ENCODE data around the gene PLCB4. TPM values are rescaled to one million over a fixed set of nuclear protein-coding genes. Genes with fewer than 3 reads are reported as not detected.
A peak's percentile ranks its signal among the peaks of the same experiment; 100 is the strongest.

PLCB4 gene
- total and polyA plus RNA-seq, 4 donors, result 17.1 to 32.5 (median 21.2) TPM

DNA sequence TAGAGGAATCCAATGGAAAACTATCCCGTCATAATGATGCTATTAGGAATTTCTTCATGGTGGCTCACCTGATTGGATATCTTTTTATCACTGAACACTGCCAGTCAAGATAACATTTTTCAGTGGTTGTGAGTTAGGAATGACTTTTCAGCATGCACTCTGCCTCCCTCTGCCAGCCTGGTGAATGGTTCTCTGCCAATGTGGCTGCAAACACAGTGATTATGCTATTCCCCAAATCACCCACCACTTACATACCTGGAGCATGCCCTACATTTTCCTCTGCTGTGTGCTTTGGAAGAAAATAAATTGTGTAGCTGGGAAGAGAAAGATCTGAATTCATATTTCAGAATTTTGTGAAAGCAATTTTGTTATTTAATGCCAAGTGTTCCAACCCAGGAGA lies 342.9 kb downstream of the PLCB4 start:
- no peaks in the 10 kb centered on the region for H3K27me3 ChIP-seq (ENCODE audit: control insufficient read depth, insufficient read depth, low read length)
- no peak overlapping the region for H3K27ac ChIP-seq (ENCODE audit: low read depth, low read length)
- H3K9me3 ChIP-seq (ENCODE audit: control insufficient read depth, insufficient read depth, low read length), result no peaks in the 10 kb centered on the region
- H3K4me3 ChIP-seq (ENCODE audit: low read depth, low read length), result no peak overlapping the region
- no peak for DNase-seq (ENCODE audit: low read depth in 4 of 6, low spot score in 6 of 6)
- no peaks in the 10 kb centered on the region for H3K36me3 ChIP-seq (ENCODE audit: control insufficient read depth, insufficient read depth, low read length)
- WGBS (ENCODE audit: insufficient coverage), result no CpG with 5 or more reads among the region's 1 CpG
- no peaks in the 10 kb centered on the region for H3K4me1 ChIP-seq (ENCODE audit: control insufficient read depth, insufficient read depth, low read length)

DNA sequence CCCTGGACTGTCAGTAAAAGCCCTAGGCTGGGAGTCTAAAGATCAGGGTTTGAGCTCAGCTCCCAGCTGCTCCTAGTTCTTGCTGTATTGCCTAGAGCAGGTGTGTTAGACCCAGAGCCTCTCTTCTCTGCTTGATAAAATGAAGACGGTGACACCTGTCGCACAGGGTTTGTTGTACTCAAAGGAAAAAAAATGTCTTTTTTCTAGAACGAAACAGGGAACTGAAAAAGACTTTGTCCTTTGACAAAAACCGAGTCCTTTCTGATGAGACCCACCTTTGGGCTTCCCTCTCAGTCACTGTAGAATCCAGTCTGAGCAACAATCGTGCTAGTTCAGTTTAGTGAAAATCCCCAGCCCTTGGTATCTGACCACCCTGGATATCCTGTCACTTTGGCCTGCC lies 343.4 kb downstream of the PLCB4 start:
- H3K9me3 ChIP-seq (ENCODE audit: control insufficient read depth, insufficient read depth, low read length), result no peaks in the 10 kb centered on the region
- H3K4me3 ChIP-seq (ENCODE audit: low read depth, low read length), result no peak overlapping the region
- H3K27ac ChIP-seq (ENCODE audit: low read depth, low read length), result no peak overlapping the region
- H3K4me1 ChIP-seq (ENCODE audit: control insufficient read depth, insufficient read depth, low read length), result no peaks in the 10 kb centered on the region
- no peak for DNase-seq (ENCODE audit: low read depth in 4 of 6, low spot score in 6 of 6)
- H3K27me3 ChIP-seq (ENCODE audit: control insufficient read depth, insufficient read depth, low read length), result no peaks in the 10 kb centered on the region
- WGBS (ENCODE audit: insufficient coverage), result 84% methylated on average over 5 of the region's 5 CpGs
- H3K36me3 ChIP-seq (ENCODE audit: control insufficient read depth, insufficient read depth, low read length), result no peaks in the 10 kb centered on the region

DNA sequence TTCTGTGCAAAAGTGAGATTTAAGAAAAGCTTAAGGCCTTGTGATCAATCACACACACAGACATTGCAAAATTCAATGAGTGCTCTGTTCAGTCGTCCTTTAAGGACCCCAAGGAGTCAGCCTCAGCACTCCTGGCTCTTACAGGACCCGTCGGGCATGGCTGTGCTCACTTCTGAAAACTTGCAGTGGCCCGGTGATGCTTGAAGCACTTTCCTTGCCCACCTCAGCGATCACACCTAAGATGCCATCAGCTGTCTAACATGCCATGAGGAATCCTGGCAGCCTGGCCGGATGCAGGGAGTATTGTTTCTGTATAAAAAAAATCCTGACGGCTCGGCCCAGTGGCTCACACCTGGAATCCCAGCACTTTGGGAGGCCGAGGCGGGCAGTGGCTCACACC lies 344.1 kb downstream of the PLCB4 start:
- no peaks in the 10 kb centered on the region for H3K9me3 ChIP-seq (ENCODE audit: control insufficient read depth, insufficient read depth, low read length)
- no peaks in the 10 kb centered on the region for H3K4me1 ChIP-seq (ENCODE audit: control insufficient read depth, insufficient read depth, low read length)
- DNase-seq (ENCODE audit: low read depth in 4 of 6, low spot score in 6 of 6), result no peak
- no peaks in the 10 kb centered on the region for H3K36me3 ChIP-seq (ENCODE audit: control insufficient read depth, insufficient read depth, low read length)
- no peaks in the 10 kb centered on the region for H3K27me3 ChIP-seq (ENCODE audit: control insufficient read depth, insufficient read depth, low read length)
- no peak overlapping the region for H3K4me3 ChIP-seq (ENCODE audit: low read depth, low read length)
- no peak overlapping the region for H3K27ac ChIP-seq (ENCODE audit: low read depth, low read length)
- WGBS (ENCODE audit: insufficient coverage), result 96% methylated on average over 7 of the region's 10 CpGs

DNA sequence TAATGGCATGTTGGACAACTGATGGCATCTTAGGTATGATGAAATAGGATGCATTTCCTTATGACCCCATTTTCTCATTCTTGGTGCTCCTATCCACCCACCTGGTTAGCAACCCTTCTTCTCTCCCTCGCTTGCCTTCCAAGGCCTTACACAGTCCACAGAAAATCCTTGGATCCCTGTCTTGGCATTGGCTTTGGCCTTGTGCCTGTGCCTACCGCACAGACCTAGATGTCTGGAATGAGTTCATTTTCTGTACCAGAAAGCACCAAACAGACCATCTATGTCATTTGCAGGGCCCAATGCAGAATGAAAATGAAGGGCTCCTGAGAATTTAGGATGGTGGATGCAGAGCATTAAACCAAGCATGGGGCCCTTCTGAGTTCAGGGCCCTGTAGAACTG lies 346.5 kb downstream of the PLCB4 start:
- Histone ChIP-seq H3K4me1 (ENCODE audit: control insufficient read depth, insufficient read depth, low read length) (no peaks in the 10 kb centered on the region), H3K9me3 (ENCODE audit: control insufficient read depth, insufficient read depth, low read length) (no peaks in the 10 kb centered on the region), H3K27me3 (ENCODE audit: control insufficient read depth, insufficient read depth, low read length) (no peaks in the 10 kb centered on the region), H3K36me3 (ENCODE audit: control insufficient read depth, insufficient read depth, low read length) (no peaks in the 10 kb centered on the region), H3K27ac (ENCODE audit: low read depth, low read length) (no peak overlapping the region), H3K4me3 (ENCODE audit: low read depth, low read length) (no peak overlapping the region)
- 100% methylated on average over 1 of the region's 2 CpGs for WGBS (ENCODE audit: insufficient coverage)
- DNase-seq (ENCODE audit: low read depth in 4 of 6, low spot score in 6 of 6), result no peak

DNA sequence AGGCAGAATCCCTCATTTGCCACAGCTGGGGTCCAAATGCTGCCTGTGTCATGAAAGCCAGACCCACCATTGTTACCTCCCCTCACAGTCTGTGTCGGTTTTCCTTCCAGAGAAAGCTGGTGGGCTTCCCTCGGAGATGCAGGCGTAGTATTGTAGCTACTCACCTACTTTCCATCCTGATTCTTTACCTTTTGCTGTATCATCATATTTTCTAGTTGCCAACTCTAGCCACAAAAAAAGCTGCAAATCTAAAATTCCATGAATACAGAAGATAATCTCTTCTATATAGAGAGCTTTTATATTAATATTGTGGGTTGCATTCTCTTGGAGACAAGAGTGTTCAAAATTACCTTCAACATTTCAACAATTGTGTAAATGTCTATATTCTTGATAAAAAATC lies 347.5 kb downstream of the PLCB4 start:
- Histone ChIP-seq H3K27me3 (ENCODE audit: control insufficient read depth, insufficient read depth, low read length) (no peaks in the 10 kb centered on the region), H3K9me3 (ENCODE audit: control insufficient read depth, insufficient read depth, low read length) (no peaks in the 10 kb centered on the region), H3K36me3 (ENCODE audit: control insufficient read depth, insufficient read depth, low read length) (no peaks in the 10 kb centered on the region), H3K27ac (ENCODE audit: low read depth, low read length) (no peak overlapping the region), H3K4me3 (ENCODE audit: low read depth, low read length) (no peak overlapping the region), H3K4me1 (ENCODE audit: control insufficient read depth, insufficient read depth, low read length) (no peaks in the 10 kb centered on the region)
- 93% methylated on average over 3 of the region's 3 CpGs for WGBS (ENCODE audit: insufficient coverage)
- DNase-seq (ENCODE audit: low read depth in 4 of 6, low spot score in 6 of 6), result no peak

DNA sequence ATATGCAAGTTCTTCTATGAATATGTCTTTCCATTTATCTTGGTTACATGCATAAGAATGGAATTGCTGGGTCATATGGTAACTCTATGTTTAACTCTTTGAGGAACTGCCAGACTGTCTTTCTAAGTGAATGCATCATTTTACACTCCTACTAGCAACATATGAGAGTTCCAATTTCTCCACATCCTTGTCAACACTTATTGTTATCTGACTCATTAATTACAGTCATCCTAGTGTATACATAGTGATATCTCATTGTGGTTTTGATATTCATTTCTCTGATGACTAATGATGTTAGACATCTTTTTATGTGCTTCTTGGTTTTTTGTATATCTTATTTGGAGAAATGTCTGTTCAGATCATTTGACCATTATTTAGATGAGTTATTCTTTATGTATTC lies 348.8 kb downstream of the PLCB4 start:
- Histone ChIP-seq H3K4me1 (ENCODE audit: control insufficient read depth, insufficient read depth, low read length) (no peaks in the 10 kb centered on the region), H3K36me3 (ENCODE audit: control insufficient read depth, insufficient read depth, low read length) (no peaks in the 10 kb centered on the region)
- no peak for DNase-seq (ENCODE audit: low read depth in 4 of 6, low spot score in 6 of 6)

DNA sequence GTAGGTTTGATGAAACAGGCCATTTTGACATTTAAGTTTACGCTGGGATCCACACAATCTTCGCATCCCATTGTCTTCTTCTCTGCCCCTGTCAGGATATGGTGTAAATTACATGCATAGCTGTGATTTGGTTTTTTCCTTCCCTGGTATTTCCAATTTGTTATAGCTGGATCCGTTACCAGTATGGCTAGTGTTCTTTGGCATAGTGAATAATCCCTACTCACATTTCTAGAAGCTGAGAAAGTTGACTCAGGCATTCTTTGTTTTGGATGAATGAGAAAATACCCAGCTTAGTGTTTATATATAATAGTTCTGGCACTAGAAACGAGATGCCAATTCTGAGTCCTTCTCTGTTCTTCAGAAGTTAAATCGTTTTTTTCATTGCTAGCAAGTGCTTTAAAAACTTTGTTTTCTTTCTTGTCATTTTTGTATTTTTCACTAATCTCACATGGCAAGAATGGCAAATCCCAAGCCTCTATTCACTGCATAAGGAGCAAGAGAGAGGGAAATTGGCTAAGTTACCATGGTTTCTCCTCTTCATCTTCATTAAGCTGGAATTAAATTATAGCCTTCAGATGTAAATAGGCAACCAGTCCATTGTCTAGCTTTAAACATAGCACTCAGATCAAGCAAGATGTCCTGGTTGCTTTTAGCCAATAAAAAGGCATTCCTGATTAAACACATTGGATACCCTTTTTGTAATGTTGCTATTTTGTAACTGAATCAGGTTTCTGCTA lies 353.6 kb downstream of the PLCB4 start:
- Histone ChIP-seq H3K36me3 (ENCODE audit: control insufficient read depth, insufficient read depth, low read length) (no peaks in the 10 kb centered on the region), H3K27ac (ENCODE audit: low read depth, low read length) (no peak overlapping the region), H3K4me1 (ENCODE audit: control insufficient read depth, insufficient read depth, low read length) (no peaks in the 10 kb centered on the region), H3K9me3 (ENCODE audit: control insufficient read depth, insufficient read depth, low read length) (no peaks in the 10 kb centered on the region), H3K27me3 (ENCODE audit: control insufficient read depth, insufficient read depth, low read length) (no peaks in the 10 kb centered on the region), H3K4me3 (ENCODE audit: low read depth, low read length) (no peak overlapping the region)
- peak in 2 of 6 donors; percentile 23 to 62 for DNase-seq (ENCODE audit: low read depth in 4 of 6, low spot score in 6 of 6)
- no CpG with 5 or more reads among the region's 5 CpGs for WGBS (ENCODE audit: insufficient coverage)

More for the DNA sequence above, 348.8 kb downstream of the PLCB4 start:
- H3K4me3 ChIP-seq (ENCODE audit: low read depth, low read length), result no peak overlapping the region
- H3K27me3 ChIP-seq (ENCODE audit: control insufficient read depth, insufficient read depth, low read length), result no peaks in the 10 kb centered on the region
- no peak overlapping the region for H3K27ac ChIP-seq (ENCODE audit: low read depth, low read length)
- no peaks in the 10 kb centered on the region for H3K9me3 ChIP-seq (ENCODE audit: control insufficient read depth, insufficient read depth, low read length)

DNA sequence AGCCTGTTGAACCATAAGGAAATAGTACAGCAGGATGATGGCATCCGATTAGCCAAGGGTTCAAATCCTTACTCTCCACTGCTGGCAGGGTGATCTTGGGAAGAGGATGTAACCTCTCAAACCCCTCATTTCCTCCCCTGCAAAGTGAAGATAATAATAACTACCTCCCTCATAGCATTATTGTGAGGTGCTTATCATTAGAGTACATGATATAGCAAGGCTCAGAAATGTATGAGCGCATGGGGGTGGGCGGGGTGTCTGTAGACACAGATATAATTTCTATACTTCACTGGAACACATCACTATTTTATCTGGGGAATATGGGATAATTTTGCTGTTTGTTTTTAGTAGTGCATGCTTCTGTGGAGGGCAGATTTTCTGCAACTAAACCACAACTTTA lies 355.7 kb downstream of the PLCB4 start:
- Histone ChIP-seq H3K9me3 (ENCODE audit: control insufficient read depth, insufficient read depth, low read length) (no peaks in the 10 kb centered on the region), H3K27ac (ENCODE audit: low read depth, low read length) (no peak overlapping the region), H3K4me1 (ENCODE audit: control insufficient read depth, insufficient read depth, low read length) (no peaks in the 10 kb centered on the region), H3K36me3 (ENCODE audit: control insufficient read depth, insufficient read depth, low read length) (no peaks in the 10 kb centered on the region), H3K27me3 (ENCODE audit: control insufficient read depth, insufficient read depth, low read length) (no peaks in the 10 kb centered on the region), H3K4me3 (ENCODE audit: low read depth, low read length) (no peak overlapping the region)
- WGBS (ENCODE audit: insufficient coverage), result no CpG with 5 or more reads among the region's 3 CpGs
- no peak for DNase-seq (ENCODE audit: low read depth in 4 of 6, low spot score in 6 of 6)

DNA sequence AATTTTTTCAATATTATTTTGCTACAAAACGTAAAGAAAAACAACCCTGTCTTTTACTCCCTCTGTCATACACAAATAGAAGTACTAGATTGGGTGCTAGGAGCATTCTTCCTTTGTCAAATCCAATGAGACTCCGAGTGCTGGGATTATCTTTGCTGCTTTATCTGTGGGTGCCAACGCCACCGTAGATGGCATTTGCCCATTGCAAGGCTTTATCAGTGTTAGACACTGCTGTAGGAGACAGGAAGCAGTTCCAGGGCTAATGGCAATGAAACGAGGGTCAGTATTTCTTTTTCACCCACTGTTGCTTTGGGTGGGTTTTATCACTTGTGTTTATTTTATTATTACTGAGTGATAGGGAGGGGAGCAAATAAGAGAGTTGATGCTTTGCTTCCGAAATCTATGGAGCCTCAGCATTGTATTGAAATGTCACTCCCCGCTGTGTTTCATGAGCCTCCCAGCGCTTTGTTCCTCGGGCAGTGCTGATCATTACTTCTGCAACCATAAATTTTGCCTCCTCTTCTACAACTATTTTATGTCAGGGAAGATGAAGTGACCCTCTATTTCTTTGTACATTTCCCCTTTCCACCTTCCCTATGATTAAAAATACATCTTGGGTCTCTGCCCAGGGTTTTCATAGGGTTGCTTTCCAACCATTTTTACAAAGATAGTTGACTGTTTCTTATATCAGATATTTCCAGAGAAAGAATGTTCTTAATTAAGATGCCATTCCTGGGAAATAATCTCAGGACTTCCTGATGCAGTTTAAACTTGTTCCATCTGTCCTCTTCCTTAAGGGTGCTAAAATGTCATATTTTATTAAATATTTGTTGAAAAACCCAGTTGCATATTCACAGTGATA lies 358.8 kb downstream of the PLCB4 start:
- peak in 1 of 6 donors; percentile 62 for DNase-seq (ENCODE audit: low read depth in 4 of 6, low spot score in 6 of 6)
- Histone ChIP-seq H3K27ac (ENCODE audit: low read depth, low read length) (no peak overlapping the region), H3K36me3 (ENCODE audit: control insufficient read depth, insufficient read depth, low read length) (no peaks in the 10 kb centered on the region), H3K27me3 (ENCODE audit: control insufficient read depth, insufficient read depth, low read length) (no peaks in the 10 kb centered on the region), H3K9me3 (ENCODE audit: control insufficient read depth, insufficient read depth, low read length) (no peaks in the 10 kb centered on the region), H3K4me3 (ENCODE audit: low read depth, low read length) (no peak overlapping the region), H3K4me1 (ENCODE audit: control insufficient read depth, insufficient read depth, low read length) (no peaks in the 10 kb centered on the region)
- WGBS (ENCODE audit: insufficient coverage), result 50% methylated on average over 2 of the region's 9 CpGs

DNA sequence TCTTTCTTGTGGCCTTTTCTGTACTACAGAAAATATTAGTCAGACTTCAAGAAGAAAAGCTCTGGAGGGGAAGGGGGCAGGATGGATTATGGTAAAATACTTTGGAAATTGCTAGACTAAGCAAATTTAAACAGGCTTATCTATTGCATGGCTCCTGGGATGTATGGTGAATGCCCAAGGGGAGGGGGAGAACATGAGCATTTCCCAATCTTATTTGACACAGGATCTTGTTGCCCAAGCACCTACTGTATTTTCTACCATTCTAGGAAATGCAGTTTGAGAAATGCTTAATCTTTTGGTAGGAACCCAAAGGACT lies 359.4 kb downstream of the PLCB4 start:
- no peaks in the 10 kb centered on the region for H3K4me1 ChIP-seq (ENCODE audit: control insufficient read depth, insufficient read depth, low read length)
- H3K9me3 ChIP-seq (ENCODE audit: control insufficient read depth, insufficient read depth, low read length), result no peaks in the 10 kb centered on the region
- H3K27me3 ChIP-seq (ENCODE audit: control insufficient read depth, insufficient read depth, low read length), result no peaks in the 10 kb centered on the region
- H3K36me3 ChIP-seq (ENCODE audit: control insufficient read depth, insufficient read depth, low read length), result no peaks in the 10 kb centered on the region
- H3K27ac ChIP-seq (ENCODE audit: low read depth, low read length), result no peak overlapping the region
- no peak overlapping the region for H3K4me3 ChIP-seq (ENCODE audit: low read depth, low read length)
- DNase-seq (ENCODE audit: low read depth in 4 of 6, low spot score in 6 of 6), result no peak

All from spinal cord (tissue), 10 donors.